HEK293 (cell line): Measurements from ENCODE around the gene CHGA.

Source experiments
- ZNF324 ChIP-seq: fragments of 450-650 bp; formaldehyde crosslinking; IDR thresholded peaks from 2 replicates; pipeline ENCODE4 v1.5.1; 2016; ENCODE audit warnings: missing biosample characterization, missing genetic modification characterization
- ZNF510 ChIP-seq: fragments of 450-650 bp; formaldehyde crosslinking; IDR thresholded peaks from 2 replicates; pipeline ENCODE4 v1.5.1; 2018; ENCODE audit warnings: mild to moderate bottlenecking, missing genetic modification characterization, missing biosample characterization; ENCODE audit not compliant: insufficient replicate concordance
- TF ChIP-seq, protein P1 (sequence below): fragments of 450-650 bp; formaldehyde crosslinking; IDR thresholded peaks from 2 replicates; pipeline ENCODE4 v1.5.1; 2016; ENCODE audit warnings: missing biosample characterization, missing genetic modification characterization

DNA sequence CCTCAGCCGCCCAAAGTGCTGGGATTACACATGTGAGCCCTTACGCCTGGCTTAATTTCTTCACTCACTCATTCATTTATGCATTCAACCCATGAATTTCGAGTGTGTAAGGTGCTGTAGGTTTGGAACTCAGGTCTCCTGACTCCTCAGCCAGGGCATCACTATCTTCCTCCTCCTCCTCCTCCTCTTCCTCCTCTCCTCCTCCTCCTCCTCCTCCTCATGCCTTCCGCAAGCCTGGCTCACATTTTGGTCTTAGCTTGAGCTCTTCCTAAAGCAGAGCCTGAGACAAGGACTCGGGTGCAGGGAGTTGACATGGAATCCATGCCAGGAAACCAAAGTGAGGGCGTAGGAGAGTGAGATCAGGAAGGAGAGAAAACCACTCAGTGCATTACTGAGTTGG lies 20.8 kb upstream of the CHGA start:
- TF ChIP-seq, protein P1, sequence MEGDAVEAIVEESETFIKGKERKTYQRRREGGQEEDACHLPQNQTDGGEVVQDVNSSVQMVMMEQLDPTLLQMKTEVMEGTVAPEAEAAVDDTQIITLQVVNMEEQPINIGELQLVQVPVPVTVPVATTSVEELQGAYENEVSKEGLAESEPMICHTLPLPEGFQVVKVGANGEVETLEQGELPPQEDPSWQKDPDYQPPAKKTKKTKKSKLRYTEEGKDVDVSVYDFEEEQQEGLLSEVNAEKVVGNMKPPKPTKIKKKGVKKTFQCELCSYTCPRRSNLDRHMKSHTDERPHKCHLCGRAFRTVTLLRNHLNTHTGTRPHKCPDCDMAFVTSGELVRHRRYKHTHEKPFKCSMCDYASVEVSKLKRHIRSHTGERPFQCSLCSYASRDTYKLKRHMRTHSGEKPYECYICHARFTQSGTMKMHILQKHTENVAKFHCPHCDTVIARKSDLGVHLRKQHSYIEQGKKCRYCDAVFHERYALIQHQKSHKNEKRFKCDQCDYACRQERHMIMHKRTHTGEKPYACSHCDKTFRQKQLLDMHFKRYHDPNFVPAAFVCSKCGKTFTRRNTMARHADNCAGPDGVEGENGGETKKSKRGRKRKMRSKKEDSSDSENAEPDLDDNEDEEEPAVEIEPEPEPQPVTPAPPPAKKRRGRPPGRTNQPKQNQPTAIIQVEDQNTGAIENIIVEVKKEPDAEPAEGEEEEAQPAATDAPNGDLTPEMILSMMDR (tag by site-specific recombination) = no peak
- TF ChIP-seq ZNF510 (tag by site-specific recombination) (no peak), ZNF324 (tag by site-specific recombination) (no peak)
